ENCODE results near the gene DHRS11. TPM values are rescaled to one million over a fixed set of nuclear protein-coding genes. Genes with fewer than 3 reads are reported as not detected.

Gene DHRS11
- total RNA-seq, 4 donors from 2014 or later = 9.0 to 11.1 (median 10.2) TPM

DNA sequence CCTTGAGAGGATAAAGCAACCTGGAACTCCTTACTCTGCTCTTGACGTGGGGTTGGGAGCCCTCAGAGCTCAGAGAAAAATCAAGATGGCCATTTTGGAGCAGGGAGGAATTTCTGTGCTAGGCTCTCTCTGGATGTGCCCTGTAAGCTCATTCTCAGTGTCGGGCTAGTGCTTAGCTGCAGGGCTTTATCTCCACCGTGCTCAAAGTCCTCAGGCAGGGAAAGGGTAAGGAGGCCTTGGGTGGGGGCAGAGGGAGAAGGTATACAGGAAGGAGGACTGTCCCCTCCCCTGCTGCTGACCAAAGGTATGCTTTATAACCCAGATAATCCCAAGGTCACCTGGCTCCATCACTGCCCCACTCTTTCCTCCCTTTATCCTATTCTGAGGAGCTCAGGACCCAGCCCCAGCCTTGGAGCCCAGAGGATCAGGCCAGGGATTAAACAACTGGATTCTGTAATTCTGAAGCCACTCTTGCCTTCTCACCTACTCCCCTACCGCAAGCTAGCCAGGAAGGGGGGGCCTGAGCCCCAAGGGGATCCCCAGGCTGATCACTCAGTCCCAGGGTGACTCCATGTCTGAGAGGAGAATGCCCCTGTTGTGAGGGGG lies 1.1 kb downstream of the DHRS11 start:
- Histone ChIP-seq H3K9me3 (no peaks in the 10 kb centered on the region), H3K27ac (peak overlapping the region in 3 of 4 donors; percentile 80 to 90 (median 85)), H3K4me3 (peak overlapping the region; percentile 70 to 100 (median 86)), H3K36me3 (peaks cover 0 to 25% (median 3%) of the 10 kb centered on the region in 3 donors), H3K4me1 (peaks cover 10 to 36% (median 10%) of the 10 kb centered on the region in 3 donors), H3K27me3 (no peaks in the 10 kb centered on the region)
- 20 to 71% methylated on average over 1 to 3 of the region's 4 CpGs for WGBS, 2 donors
- no peak for DNase-seq
- intact Hi-C loops (cut with DNase I) = loop anchor here (5.0 kb wide), 1 partner anchor 46 kb away; no protein-coding TSS in a partner anchor
- TF ChIP-seq CTCF (IDR thresholded peaks at IDR 0.05) (no peak), POLR2A (IDR thresholded peaks at IDR 0.05) (no peak)

DNA sequence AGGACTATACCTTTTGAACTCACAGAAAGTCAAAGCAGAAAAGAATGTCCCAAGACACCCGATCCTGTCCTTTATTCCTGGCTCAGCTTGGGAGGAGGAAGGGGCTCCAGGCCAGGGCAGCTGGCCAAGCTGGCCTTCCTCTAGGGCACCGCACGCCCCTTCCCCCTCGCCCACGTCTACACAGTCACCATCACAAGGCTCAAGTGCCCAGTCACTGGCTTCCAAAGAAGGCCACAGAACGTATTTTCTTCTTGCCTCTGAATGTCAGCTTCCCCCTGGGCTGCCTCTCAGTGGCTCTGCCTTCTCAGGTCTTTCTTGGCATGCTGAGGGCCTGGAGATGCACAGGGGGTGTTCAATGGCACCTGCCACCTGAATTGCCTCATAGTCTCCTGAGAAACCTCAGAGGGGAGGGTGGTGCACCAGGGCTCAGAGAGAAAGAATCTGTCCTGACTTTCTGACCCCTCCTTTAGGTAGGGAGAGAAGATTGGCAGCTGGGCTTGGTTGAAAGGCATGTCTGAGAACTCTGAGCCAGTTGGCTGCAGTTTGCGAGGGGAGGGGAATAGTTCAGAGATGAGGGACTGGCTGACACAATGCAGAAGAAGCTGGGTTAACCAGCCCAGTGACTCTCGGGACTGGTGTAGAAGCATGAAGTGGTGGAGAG lies 2.1 kb downstream of the DHRS11 start:
- DNase-seq = no peak
- intact Hi-C loops (cut with DNase I) = loop anchor here (5.0 kb wide), 1 partner anchor 46 kb away; no protein-coding TSS in a partner anchor
- Histone ChIP-seq H3K36me3 (peaks cover 0 to 22% (median 0%) of the 10 kb centered on the region in 3 donors), H3K9me3 (no peaks in the 10 kb centered on the region), H3K27ac (peak overlapping the region in 3 of 4 donors; percentile 53 to 90 (median 80)), H3K27me3 (no peaks in the 10 kb centered on the region), H3K4me3 (no peak overlapping the region), H3K4me1 (peaks cover 10 to 36% (median 10%) of the 10 kb centered on the region in 3 donors)
- TF ChIP-seq CTCF (IDR thresholded peaks at IDR 0.05) (no peak), POLR2A (IDR thresholded peaks at IDR 0.05) (no peak)
- WGBS, 2 donors = 54 to 55% methylated on average over 8 of the region's 8 CpGs

DNA sequence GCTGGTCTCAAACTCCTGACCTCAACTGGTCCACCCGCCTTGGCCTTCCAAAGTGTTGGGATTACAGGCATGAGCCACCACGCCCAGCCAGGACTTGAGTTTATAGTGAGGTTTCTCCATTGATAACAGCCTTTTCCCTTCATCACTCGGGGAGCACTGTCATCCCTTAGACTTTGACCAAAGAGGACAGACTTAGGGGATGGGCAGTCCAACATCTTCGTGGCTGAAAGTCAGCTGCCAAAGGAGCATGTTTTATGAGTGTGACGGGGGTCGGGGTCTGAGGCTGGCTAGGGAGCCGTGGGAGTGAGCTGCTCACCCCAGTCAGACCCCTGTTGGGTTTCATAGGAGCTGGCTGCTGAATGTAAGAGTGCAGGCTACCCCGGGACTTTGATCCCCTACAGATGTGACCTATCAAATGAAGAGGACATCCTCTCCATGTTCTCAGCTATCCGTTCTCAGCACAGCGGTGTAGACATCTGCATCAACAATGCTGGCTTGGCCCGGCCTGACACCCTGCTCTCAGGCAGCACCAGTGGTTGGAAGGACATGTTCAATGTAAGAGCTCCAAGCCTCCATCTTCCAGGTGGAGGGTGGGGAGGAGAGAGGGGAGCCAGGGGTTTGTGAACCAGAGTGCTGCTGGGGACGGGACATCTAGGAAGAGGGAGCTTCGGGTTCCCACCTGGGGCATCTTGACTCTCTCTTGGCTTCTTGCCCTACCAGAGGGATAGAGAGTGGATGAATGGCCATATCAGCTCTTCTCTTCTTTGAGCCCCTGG lies 3.1 kb downstream of the DHRS11 start:
- intact Hi-C loops (cut with DNase I) = loop anchor here (5.0 kb wide), 1 partner anchor 48 kb away; no protein-coding TSS in a partner anchor
- no peak for DNase-seq
- 71 to 73% methylated on average over 6 to 7 of the region's 13 CpGs for WGBS, 2 donors
- Histone ChIP-seq H3K36me3 (peaks cover 0 to 15% (median 0%) of the 10 kb centered on the region in 3 donors), H3K27ac (peak overlapping the region in 3 of 4 donors; percentile 47 to 67 (median 66)), H3K9me3 (no peaks in the 10 kb centered on the region), H3K27me3 (no peaks in the 10 kb centered on the region), H3K4me3 (no peak overlapping the region), H3K4me1 (peaks cover 10 to 36% (median 10%) of the 10 kb centered on the region in 3 donors)
- TF ChIP-seq CTCF (IDR thresholded peaks at IDR 0.05) (no peak), POLR2A (IDR thresholded peaks at IDR 0.05) (no peak)

DNA sequence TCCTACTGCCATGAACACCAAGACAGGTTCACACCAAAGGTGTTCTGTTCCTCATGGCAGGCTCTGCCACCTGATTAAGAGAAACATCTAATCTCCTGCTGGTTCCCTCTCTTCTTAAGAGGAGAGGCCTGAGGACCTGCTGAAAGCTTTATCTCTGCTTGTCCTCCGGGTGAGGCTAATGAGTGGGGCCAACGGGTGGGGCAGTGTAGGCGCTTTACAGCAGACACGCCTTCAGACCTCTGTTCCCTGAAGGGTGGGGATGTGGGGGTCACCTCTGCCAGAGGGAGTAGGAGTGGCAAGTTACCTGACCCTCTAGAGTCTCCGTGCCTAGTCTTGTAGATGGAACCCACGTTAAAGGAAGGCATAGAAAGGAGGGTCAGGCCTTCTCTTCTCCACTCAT lies 5.5 kb downstream of the DHRS11 start:
- Histone ChIP-seq H3K27ac (no peak overlapping the region), H3K27me3 (no peaks in the 10 kb centered on the region), H3K9me3 (no peaks in the 10 kb centered on the region), H3K36me3 (peaks cover 0 to 10% (median 0%) of the 10 kb centered on the region in 3 donors), H3K4me1 (peaks cover 17 to 39% (median 17%) of the 10 kb centered on the region in 3 donors), H3K4me3 (no peak overlapping the region)
- TF ChIP-seq CTCF (IDR thresholded peaks at IDR 0.05) = no peak
- no peak for TF ChIP-seq POLR2A (IDR thresholded peaks at IDR 0.05)
- no peak for DNase-seq
- 80 to 84% methylated on average over 2 to 6 of the region's 6 CpGs for WGBS, 2 donors
- intact Hi-C loops (cut with DNase I) = no loop called here

Data from esophagus squamous epithelium (tissue), 5 donors.